HG02938 (cell line): ENCODE data around the gene NR3C1.
"Not testable (repeated sequence)": the region's sequence is repeated elsewhere in the genome, so short reads cannot be mapped to it uniquely, and the experiment has no call there.

Experiments
- ATAC-seq: cut with Tn5 transposase; IDR thresholded peaks from one replicate; pipeline ENCODE4 v1.9.1; 2021; ENCODE audit warnings: mild to moderate bottlenecking, moderate library complexity; ENCODE audit not compliant: unreplicated experiment

NR3C1 gene

GRCh38 chr5:143341807-143342570, 61.5 kb downstream of the NR3C1 start:
- ATAC-seq: no peak

- peak; percentile 49 for ATAC-seq
These were observed 62.4 kb downstream of the NR3C1 start for GRCh38 chr5:143340891-143341685.

- ATAC-seq: no peak
These were observed 64.7 kb downstream of the NR3C1 start for GRCh38 chr5:143338658-143339366.

- ATAC-seq: no peak
These were observed 65.5 kb downstream of the NR3C1 start for GRCh38 chr5:143337946-143338345.

- no peak for ATAC-seq
These were observed 67.0 kb downstream of the NR3C1 start for GRCh38 chr5:143336485-143336884.

- no peak for ATAC-seq
These were observed 68.6 kb downstream of the NR3C1 start for GRCh38 chr5:143334903-143335302.

GRCh38 chr5:143334380-143334779, 69.1 kb downstream of the NR3C1 start:
- not testable (repeated sequence) for ATAC-seq

- no peak for ATAC-seq
These were observed 71.5 kb downstream of the NR3C1 start for GRCh38 chr5:143331956-143332355.

GRCh38 chr5:143329843-143330242, 73.6 kb downstream of the NR3C1 start:
- no peak for ATAC-seq

- ATAC-seq: no peak
These were observed 74.8 kb downstream of the NR3C1 start for GRCh38 chr5:143328589-143329220.

- not testable (repeated sequence) for ATAC-seq
These were observed 78.4 kb downstream of the NR3C1 start for GRCh38 chr5:143325086-143325485.

- ATAC-seq: not testable (repeated sequence)
These were observed 80.4 kb downstream of the NR3C1 start for GRCh38 chr5:143322931-143323630.

- ATAC-seq: no peak
These were observed 81.3 kb downstream of the NR3C1 start for GRCh38 chr5:143322176-143322575.

- no peak for ATAC-seq
These were observed 83.9 kb downstream of the NR3C1 start for GRCh38 chr5:143319437-143320227.

GRCh38 chr5:143318833-143319232, 84.7 kb downstream of the NR3C1 start:
- no peak for ATAC-seq

GRCh38 chr5:143318270-143318669, 85.2 kb downstream of the NR3C1 start:
- ATAC-seq: no peak

GRCh38 chr5:143316844-143317631, 86.4 kb downstream of the NR3C1 start:
- ATAC-seq: no peak

- ATAC-seq: no peak
These were observed 87.1 kb downstream of the NR3C1 start for GRCh38 chr5:143316337-143316736.

- ATAC-seq: no peak
These were observed 87.6 kb downstream of the NR3C1 start for GRCh38 chr5:143315929-143316328.
